Lower leg skin (tissue), 4 donors: ENCODE results near the gene DGUOK. TPM values are rescaled to one million over a fixed set of nuclear protein-coding genes. Genes with fewer than 3 reads are reported as not detected.

Source experiments
- DNase-seq, 2 donors: peaks; one replicate each; pipeline ENCODE4 v3.0.0-alpha.2; 2019; ENCODE audit warnings: low spot score in 2 of 2
- H3K4me3 ChIP-seq: fragments of 200-600 bp; sonication (generic); 2 replicates; pipeline ENCODE4 v1.5.1; 2017; ENCODE audit warnings: mild to moderate bottlenecking, low read depth; ENCODE audit not compliant: poor library complexity, severe bottlenecking
- CTCF ChIP-seq, 3 donors: fragments of 450-650 bp; IDR thresholded peaks; one replicate each; pipeline ENCODE4 v1.5.1; 2016; ENCODE audit warnings: antibody characterized with exemption in 3 of 3, mild to moderate bottlenecking in 3 of 3, moderate library complexity in 2 of 3
- POLR2A ChIP-seq, 2 donors: fragments of 450-650 bp; IDR thresholded peaks; one replicate each; pipeline ENCODE4 v1.6.1; 2016 to 2017; ENCODE audit warnings: antibody characterized with exemption in 2 of 2, mild to moderate bottlenecking in 1 of 2, moderate library complexity in 1 of 2
- WGBS, 2 donors: methylation state at CpG; one replicate each; pipeline ENCODE4 v1.1.5; 2018; 5-methylcytosine and 5-hydroxymethylcytosine counted together
- intact Hi-C: fragments of 100-400 bp; cut with DNase I; formaldehyde crosslinking; loops from one replicate; pipeline ENCODE4 v1.15.0; 2023; ENCODE audit warnings: low total_unique reads
- total RNA-seq, 4 donors: library from RNA; depleted of rRNA; stranded (reverse); fragments of >200 nt; gene quantifications; one replicate each; pipeline ENCODE4 v1.1.0, GENCODE V29; 2016

Gene DGUOK
- total RNA-seq, 4 donors from 2014 or later: 34.4 to 73.2 (median 48.0) TPM

- intact Hi-C loops: no loop called here
- DNase-seq: no peak
Observed at GRCh38 chr2:73970141-73970803, 43.6 kb downstream of the DGUOK start.

GRCh38 chr2:73970850-73971471, 44.3 kb downstream of the DGUOK start:
- intact Hi-C loops: no loop called here
- TF ChIP-seq POLR2A (IDR thresholded peaks at IDR 0.05) (no peak), CTCF (IDR thresholded peaks at IDR 0.05) (no peak)
- 41 to 43% methylated on average over 7 of the region's 7 CpGs for WGBS, 2 donors
- H3K4me3 ChIP-seq: no peak overlapping the region
- DNase-seq: peak; percentile 71 to 93

More at GRCh38 chr2:73970141-73970803, 43.6 kb downstream of the DGUOK start:
- TF ChIP-seq CTCF (IDR thresholded peaks at IDR 0.05) (no peak), POLR2A (IDR thresholded peaks at IDR 0.05) (no peak)
- WGBS, 2 donors: 85 to 90% methylated on average over 6 of the region's 6 CpGs
- no peak overlapping the region for H3K4me3 ChIP-seq

- TF ChIP-seq CTCF (IDR thresholded peaks at IDR 0.05) (no peak), POLR2A (IDR thresholded peaks at IDR 0.05) (no peak)
- WGBS, 2 donors: 58 to 63% methylated on average over 3 of the region's 3 CpGs
- no peak for DNase-seq
- intact Hi-C loops: no loop called here
- H3K4me3 ChIP-seq: no peak overlapping the region
Observed at GRCh38 chr2:73971722-73972121, 45.0 kb downstream of the DGUOK start.

GRCh38 chr2:73972846-73973245, 46.2 kb downstream of the DGUOK start:
- no peak overlapping the region for H3K4me3 ChIP-seq
- intact Hi-C loops: no loop called here
- WGBS, 2 donors: 56 to 76% methylated on average over 3 of the region's 3 CpGs
- no peak for DNase-seq
- TF ChIP-seq POLR2A (IDR thresholded peaks at IDR 0.05): no peak
- no peak for TF ChIP-seq CTCF (IDR thresholded peaks at IDR 0.05)

- H3K4me3 ChIP-seq: no peak overlapping the region
- no peak for TF ChIP-seq POLR2A (IDR thresholded peaks at IDR 0.05)
- no peak for TF ChIP-seq CTCF (IDR thresholded peaks at IDR 0.05)
- WGBS, 2 donors: 96 to 97% methylated on average over 3 of the region's 3 CpGs
- no peak for DNase-seq
- intact Hi-C loops: no loop called here
Observed at GRCh38 chr2:73975731-73976130, 49.1 kb downstream of the DGUOK start.
